ENCODE measurements around the gene NCS1.

The NCS1 gene
- 6.7 to 118 (median 32.4) reads per million in 4 experiments for total RNA-seq

DNA sequence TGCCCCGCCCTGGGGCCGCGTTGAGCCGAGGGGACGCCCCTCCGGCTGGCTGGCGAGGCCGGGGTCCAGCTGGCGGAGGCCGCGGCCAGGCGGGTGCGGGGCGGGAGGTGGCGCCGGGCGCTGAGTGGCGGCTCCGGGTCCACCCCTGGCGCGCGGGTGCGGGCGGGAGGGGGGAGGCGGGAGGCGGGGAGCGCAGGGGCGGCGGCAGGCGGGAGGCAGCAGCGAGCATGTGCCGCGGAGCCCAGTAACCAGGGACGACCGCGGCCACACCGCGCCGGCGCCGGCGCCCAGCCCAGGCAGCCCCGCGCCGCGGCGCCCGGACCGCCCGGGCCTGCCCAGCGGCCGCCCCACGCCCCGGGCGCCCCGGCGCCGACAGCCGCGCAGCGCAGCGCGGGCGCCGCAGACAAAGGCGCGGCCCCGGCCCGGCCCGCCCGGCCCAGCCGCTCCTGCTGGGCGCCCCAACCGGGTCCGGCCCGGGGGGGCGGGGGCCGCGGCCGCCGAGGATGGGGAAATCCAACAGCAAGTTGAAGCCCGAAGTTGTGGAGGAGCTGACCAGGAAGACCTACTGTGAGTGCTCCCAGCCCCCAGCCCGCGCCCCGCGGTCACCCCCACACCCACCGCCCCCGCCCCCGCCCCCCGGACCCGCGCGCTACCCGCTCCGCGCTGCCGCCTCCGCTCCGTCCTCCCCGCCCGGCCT lies at the start of gene NCS1:
NCS1 (plus strand) TSS at position 244 of the 697 bp plus-strand sequence; CDS start at position 504, 260 bp downstream.
- DNase-seq: no peak

DNA sequence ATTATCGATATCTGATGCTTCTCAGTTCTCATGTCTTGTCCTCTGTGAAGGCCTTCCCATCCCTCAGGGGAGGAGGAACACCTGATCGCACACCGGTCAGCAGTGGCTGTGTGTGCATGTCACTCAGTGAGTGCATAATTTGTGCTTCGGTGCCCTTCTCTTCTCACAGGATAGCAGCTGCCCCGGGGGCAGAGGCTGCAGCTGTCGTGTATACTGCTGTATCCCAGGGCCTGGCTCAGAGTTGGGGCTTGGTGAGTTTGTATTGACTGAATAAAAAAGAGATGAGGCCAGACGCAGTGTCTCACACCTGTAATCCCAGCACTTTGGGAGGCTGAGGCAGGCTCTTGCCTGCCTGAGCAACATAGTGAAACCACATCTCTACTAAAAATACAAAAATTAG lies 49.7 kb upstream of the NCS1 start:
- DNase-seq: no peak

DNA sequence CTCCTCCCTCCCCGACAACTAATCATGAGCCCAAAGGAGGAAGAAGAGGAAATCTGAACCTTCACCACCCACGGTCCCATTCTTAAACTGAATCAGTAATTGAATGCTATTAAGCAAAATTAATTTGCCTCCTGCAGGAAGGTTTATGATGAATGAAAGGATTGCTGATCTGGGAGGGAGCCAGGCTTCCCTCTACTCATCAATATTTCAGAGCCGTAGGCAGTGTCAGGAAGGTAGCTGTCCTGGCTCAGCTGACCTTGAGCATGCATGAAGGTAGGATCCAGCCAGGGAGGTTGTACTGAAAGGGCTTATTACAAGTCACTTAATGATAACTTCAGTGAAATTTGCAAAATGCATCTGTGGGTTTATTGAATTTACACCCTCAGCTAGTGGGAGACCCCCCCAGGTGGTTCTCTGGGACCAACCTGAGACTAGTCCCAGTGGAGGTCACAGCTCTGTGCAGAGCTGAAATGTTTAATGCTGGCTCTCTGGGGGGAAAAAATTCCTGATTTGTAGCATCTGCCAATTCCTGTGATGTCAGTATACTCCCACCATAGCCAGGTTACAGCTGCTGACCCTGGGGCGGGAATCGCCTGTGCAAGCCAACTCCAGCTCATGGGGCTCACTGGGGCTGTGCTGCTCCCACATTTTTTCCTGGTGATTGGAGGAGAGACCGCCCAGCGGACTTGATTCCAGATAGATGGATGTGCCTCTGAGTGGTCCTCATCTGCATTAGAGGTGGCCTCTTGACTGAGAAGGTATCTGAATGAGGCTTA lies 47.9 kb upstream of the NCS1 start:
- no peak for DNase-seq

DNA sequence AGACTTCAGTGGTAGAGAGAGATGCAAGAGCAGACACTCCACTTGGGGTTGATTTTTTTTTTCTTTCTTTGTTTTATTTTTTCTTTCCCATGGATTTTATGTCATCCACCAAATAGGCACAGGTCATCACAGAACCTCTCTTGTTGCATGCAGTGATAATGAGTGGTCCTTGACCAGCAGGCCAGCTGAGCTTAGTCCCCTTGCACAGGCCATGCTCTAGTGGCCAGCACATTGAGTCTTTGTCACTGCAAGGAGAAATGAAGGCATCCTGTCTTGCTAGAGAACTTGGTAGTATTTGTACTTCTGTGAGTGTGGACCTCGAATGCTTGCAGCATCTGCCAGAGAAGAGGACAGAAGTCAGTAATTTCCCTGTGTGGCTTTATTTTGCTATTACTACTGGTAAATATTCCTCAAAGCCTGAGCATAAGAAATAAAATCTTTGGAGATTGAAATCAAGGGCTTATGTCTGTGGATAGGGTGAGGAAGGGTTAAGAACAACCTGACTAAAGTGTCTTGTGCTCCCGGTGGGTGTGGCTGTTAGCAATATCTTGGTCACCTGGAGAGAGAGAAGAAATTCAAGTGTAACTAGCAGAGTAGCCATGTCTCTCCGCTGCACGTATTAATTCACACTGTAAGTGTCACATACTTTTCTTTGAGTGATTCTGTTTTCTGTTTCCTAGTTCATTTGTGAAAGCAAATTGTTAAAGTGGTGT lies 45.3 kb upstream of the NCS1 start:
- no peak for DNase-seq

DNA sequence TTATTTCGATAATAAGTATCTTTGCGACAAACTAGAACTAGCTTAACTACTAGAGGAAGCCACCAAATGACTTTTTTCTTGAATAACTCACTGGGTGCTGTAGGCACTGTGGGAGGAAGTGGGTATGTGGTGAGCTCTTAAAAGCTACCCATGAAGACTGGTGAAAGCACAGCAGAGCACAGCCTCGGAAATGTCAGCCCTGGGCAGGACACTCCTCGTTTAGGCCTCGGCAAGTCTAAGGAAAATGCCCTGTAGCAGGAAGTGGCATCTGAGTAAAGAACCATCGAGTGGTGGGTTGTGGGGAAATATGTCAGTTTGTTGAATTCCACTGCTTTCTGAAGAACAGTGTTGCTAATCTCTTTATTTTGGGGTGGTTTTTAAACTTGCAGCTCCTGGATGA lies 44.0 kb upstream of the NCS1 start:
- peak; percentile 24 for DNase-seq

DNA sequence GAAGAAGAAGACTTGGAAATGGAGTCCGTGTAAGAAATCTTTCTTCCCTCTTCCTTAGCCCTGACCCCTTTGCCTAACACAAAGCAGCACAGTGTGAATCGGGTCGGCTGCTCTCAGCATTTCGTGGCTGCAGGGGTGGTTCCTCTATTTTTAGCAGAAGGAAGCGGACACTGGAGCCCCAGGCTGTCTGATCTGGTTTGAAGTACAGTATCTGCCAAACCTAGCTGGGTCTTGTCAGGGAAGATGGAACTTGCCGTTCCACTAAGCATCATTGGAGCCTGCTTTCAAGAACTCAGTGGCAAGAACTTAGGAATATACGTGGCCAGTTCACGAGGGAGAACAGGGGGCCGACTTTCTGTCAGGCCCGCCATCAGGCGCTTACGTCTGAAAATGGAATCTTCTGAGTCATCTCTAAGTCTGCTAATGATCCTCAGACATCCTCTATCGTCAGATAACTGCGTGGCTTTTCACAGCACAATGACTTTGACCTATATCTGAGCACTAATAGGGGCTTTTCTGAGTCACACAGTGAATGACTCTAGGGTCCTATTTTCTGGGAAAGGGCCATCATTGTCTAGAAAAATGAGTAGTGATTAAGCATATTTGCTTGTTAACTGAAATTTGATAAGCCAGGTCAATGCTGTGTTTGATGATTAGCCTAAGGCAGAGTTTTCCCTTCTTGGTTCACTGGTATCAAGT lies 43.3 kb upstream of the NCS1 start:
- no peak for DNase-seq

DNA sequence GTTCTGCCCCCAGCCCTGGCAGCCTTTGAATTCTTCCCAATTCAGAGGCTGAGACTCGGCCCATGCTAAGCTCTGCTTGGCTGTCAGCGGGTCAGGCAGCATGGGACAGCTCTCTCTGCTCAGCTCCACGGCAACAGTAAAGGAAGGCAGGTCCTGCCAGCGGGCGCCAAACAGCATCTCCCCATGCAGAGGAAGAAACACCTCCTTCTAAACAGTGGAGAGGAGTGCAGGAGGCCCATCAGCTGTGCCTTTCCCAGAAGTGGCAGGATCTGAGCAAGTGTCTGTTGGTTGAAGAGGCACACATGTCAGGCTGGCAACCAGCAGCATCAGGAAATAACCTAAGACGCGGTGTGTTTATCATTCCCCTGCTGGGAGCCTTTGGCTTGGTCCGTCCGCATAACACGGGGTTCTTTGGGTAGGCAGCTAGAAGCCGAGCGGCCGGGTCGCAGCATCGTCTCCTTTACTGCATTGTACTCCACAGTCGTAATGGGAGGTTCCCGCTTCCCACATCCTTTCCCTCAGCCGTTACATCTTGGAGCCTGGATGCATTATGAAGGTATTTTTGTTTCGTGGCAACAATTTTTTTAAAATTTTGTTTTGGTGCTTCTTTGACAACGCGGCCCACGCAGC lies 42.7 kb upstream of the NCS1 start:
- DNase-seq: no peak

DNA sequence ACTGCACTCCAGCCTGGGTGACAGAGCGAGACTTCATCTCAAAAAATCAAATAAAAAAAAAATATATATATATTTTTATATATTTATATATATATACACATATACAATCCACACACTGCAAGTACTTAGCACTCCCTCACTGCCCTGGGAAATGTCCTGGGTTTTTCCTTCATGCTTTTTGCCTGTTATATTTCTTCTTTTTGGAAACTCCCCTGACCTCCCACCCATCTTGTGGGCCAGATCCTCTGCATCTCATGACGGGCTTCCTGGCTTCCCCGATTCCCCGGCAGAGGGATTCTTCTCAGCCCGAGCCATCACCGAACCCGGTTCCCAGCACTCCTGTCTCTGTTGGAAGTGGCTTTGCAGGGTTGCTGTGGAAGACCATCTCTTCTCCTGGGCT lies 39.5 kb upstream of the NCS1 start:
- no peak for DNase-seq

DNA sequence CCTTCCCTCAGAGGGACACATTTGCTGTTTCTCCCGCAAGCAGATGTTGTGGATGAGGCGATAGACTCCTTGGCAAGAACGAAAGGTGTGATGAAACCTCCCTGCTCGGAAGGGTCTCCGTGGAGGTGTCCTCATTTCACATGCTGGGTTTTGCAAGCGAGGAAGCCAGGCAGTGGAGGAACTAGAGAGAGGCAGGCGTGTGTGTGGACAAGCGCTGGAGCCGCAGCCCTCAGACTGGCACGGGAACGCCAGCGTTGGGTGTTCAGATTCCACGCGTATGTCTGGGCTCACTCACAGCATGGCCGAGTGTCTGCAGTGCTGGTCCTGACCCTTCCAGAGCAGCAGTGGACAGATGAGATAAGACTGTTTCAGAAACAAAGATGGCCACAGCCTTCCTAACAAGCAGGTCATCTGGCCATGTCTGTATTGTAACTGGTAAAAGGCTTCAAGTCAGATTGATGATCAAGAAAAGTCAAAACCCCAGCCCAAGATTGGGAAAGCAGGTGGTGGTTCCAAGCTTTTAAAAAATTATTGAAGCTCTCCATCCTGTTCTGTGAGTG lies 35.0 kb upstream of the NCS1 start:
- DNase-seq: no peak

DNA sequence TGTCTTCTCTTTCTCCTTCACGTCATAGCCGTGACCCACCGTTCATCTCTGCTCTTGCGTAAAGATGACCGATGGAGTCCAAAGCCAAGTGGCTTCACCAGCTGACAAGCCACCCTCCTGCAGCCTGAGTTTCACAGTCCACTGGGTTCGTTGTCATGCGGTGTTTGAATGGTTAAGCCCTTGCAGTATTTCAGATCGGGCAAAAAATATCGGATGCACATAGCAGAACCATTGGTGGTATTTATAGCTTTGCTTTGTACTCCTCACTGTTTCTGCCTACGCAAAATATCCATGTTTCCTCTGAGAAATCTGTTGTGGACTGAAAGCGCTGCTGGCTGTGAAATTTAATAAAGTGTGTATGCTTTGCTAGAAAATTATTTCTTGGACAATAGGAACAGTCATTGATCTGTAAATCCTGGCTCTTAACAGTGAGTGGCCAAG lies 34.5 kb upstream of the NCS1 start:
- DNase-seq: no peak

DNA sequence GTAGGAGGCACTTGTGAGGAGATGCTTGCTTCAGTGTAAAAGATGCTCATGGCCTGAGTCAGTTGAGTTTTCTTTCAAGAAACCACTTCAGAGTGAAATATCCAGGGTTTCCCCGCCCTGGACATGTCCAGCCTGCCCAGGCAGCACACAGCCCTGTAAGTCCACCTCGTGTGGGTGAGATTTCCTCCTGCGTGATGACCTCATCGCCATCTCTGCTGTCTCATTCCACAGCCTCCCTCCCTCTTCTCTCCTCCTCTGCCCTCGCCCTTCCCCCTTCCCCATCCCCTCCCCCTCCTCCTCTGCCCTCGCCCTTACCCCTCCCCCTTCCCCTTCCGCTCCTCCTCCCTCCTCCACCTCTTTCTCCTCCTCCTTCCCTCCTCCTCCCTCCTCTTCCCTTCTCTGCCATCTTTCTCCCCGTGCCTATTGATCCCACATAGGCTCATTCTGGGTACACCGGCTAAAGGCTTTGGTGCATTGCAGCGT lies 34.0 kb upstream of the NCS1 start:
- DNase-seq: no peak

DNA sequence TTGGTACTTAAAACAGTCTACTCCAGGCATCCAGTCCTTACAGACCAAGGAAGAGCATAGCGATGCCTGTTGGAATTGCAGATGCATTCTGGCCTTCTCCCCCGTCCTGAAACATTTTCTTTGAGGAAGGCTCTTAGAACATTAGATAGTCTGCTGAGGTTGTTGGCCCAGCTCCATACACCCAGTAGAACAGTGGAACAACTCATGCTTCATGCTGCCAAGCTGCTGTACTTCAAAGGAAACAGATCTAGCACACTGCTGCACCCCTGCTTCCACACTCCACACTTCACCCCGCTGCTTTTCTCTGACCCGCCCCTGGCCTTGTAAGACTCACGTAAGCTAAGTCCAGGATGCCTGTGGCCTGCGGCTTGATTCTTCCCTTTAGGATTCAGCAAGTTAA lies 33.4 kb upstream of the NCS1 start:
- no peak for DNase-seq

DNA sequence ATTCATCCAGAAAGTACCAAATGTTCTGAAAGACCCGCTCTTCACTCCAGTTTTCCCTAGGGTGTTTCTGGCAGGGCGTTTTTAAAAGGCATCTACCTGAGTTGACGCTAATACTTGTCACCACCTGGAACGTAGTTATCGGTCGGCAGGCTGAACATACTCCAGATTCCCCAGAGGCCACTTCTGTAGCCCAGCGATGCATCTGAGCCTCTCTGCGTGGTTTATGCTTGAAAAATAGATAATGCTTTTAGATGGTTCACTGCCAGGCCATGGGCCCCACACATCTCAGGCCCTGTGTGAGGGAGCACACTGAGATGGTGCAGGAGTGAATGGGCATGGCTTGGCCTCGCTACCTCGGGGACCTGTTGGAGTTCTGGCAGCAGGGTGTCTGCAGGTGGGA lies 33.0 kb upstream of the NCS1 start:
- no peak for DNase-seq

DNA sequence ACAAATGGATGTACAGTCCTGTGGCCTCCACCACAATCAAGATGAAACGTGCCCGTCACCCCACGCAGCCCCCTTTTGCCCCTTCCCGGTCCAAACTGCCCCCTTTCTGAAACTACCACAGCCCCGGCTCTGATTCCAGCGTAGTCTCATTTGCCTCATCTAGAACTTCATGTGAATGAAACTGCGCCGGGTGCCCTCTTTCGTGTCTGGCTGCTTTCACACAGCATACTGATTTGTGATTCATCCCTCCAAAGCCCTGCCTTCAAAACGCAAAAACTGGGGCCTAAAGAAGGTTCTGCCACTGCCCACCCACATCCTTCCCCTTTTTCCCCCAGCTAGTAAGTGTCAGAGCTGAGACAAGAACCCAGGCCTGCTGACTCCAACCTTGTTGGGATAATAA lies 31.5 kb upstream of the NCS1 start:
- no peak for DNase-seq

DNA sequence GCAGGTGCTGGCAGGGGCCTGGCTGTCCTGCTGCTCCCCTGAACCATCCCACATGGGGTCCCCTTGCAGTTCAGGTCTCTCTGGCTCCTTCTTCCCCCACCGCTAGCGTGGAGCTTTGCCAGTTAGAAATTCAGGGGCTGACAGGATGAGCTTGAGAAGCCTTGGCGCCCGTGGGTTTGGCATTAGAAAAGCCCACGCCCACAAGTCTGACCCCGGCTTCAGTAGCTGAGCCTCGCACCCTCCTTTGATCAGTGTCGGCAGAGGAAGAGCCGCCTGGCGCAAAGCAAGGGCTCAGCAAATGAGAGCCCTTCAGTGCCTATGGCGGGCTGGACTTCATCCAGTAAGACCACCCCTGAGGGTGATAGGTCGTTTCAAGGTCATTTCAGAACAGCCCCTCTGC lies 30.1 kb upstream of the NCS1 start:
- DNase-seq: no peak

DNA sequence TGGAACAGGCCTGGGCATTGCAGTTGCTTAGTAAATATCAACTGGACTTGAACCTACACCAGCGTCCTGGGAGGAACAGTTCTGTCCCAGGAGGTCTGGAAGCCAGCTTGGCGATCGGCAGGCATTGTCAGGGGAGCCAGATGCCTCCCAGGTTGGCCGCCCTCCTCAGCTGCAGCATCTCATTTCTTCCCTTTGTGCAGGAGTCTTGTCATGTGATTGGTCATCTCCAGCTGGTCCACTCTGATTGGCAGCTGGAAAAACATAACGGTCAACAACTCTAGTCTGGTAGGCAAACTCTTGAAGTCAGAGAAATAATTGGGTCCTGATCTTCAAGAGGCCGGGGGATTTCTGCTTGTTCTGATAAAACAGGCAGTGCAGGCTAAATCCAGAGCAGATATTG lies 29.6 kb upstream of the NCS1 start:
- DNase-seq: no peak

DNA sequence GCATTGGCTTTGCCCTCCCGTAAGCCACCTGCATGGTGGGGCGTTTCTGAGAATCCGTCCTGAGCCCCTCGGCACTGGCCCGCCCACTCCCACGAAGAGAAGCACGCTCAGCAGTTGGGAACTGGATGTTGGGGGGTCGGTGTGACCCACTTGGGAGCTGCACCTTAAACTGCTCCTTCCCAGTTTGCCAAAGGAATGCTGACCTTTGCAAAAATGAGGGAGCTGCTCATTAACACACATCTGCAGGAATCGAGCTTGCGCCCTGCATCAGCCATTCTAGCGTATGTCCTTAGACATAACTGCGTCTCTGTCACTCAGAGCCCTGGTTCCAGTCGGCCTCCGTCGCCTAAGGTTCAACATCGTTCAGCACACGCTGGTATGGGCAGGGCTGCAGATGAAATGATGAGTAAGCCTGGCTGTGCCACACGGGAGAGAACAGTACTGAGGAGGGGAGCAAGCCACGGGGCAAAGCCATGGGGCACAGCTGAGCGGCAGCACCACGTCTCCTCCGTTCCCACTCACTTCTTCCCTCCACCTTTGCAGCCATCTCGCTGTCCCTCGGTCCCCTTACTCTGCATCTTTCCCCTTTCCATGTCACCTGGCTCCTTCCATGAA lies 28.8 kb upstream of the NCS1 start:
- no peak for DNase-seq

DNA sequence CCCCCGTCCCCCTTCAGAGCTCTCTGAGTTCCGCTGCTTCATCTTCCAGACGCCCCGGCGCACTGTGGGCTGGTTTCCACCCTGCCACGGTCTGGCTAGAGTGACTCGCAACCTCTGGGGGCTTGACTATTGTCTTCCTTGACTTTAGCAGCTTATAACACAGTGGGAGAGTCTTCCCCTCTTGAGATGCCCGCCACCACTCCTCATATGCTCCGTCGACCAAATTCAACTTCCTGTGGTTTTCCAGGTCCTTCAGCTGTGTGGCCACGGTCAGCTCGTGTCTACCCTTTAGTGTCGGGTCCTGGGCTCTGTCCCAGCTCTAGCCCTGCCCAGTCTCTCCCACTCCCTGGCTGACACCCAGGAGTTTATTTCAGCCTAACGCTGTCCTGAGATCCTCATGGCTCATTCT lies 28.2 kb upstream of the NCS1 start:
- DNase-seq: no peak

DNA sequence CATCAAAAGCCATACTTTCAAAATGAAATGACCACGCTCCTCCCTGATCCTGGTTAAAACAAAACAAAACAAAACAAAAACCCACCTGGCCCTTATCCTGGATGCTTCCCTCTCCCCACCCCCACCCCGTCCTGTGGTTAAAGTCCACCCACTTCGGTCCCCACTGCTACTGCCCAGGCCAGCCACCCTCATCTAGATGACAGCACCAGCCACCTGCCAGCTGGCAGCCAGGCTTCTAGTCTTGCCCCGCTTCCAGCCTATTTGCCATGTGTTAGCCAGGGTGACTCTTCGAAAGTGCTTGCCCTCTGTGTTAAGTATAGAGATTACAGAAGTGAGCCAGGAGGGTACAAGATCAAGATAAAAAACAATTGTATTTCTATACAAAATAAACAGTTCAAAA lies 27.5 kb upstream of the NCS1 start:
- no peak for DNase-seq

DNA sequence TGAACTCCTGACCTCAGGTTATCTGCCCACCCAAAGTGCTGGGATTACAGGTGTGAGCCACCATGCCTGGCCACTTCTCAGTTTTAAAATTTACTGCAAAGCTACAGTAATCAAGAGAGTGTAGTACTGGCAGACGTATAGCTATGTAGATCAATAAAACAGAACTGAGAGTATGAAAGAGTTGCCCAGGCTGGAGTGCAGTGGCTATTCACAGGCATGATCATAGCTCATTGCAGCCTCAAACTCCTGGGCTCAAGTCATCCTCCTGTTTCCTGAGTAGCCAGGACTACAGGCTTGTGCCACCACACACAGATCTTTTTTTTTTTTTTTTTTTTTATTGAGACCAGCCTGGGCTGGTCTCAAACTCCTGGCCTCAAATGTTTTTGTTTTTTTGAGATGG lies 26.5 kb upstream of the NCS1 start:
- no peak for DNase-seq

DNA sequence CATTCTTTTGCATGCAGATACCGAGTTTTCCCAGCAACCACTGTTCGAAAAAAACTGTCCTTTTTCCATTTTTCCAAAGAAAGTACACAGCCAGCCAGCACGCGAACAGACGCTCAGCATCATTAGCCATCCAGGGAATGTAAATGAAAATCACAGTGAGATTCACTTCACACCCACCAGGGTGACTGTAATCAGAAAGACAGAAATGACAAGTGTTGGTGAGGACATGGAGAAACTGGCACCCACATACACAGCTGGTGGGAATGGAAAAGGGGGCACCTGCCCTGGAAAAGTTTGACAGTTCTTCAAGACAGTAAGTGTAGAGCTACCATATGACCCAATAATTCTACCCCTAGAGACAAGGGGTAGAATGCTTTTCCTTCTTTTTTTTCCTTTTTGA lies 25.0 kb upstream of the NCS1 start:
- no peak for DNase-seq

DNA sequence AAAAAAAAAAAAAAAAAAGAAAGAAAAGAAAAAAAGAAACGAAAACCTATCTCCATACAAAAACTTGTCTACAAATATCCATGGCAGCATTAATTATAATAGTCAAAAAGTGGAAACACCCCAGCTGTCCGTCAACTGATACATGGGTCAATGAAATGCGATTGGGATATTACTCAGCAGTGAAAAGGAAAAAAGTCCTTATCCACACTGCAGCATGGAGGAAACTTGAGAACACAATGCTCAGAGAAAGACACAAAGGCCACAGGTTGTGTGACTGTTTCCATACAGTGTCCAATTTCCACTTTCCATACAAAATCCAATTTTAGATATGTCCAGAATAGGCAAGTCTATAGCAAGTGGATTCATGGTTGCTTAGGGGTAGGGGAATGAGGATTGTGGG lies 24.3 kb upstream of the NCS1 start:
- DNase-seq: no peak
